NCI-H526 (cell line): ENCODE measurements around the gene ARHGEF7.
"Not testable (repeated sequence)": the region's sequence is repeated elsewhere in the genome, so short reads cannot be mapped to it uniquely, and the experiment has no call there.

Experiments
- DNase-seq, 2 experiments: peaks; one replicate each; lab custom pipeline; 2025; lab: John Stamatoyannopoulos, UW

ARHGEF7 gene

GRCh38 chr13:111115061-111115964 lies at the start of gene ARHGEF7:
TSS of gene ARHGEF7 (plus strand) at chr13:111115310. CDS start at chr13:111115527, 217 bp downstream.
- peak in 1 of 2 experiments; percentile 80 for DNase-seq

DNA sequence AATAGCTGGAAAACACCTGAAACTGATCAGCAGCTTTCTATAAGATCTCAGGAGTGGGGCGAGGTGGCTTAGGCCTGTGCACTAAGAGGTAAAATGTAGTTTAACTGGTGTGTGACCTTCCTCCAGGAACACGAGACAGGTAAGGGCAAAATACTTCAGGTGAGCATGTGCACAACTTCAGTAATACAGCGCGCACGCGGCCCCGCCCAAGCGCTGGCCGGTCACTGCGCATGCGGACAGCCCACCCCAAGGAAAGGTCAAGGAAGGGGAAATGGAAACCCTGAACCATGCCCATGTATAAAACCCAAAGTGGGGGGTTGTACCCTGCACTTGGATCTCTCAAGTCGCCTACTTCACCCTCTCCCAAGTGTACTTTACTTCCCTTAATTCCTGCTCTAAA lies 49.4 kb upstream of the ARHGEF7 start:
- DNase-seq = no peak

- DNase-seq = no peak
These were observed 48.6 kb upstream of the ARHGEF7 start for GRCh38 chr13:111066544-111066943.

- no peak for DNase-seq
These were observed 47.1 kb upstream of the ARHGEF7 start for GRCh38 chr13:111068009-111068350.

GRCh38 chr13:111071120-111071519 lies 44.0 kb upstream of the ARHGEF7 start:
- DNase-seq = peak in 1 of 2 experiments; percentile 37

DNA sequence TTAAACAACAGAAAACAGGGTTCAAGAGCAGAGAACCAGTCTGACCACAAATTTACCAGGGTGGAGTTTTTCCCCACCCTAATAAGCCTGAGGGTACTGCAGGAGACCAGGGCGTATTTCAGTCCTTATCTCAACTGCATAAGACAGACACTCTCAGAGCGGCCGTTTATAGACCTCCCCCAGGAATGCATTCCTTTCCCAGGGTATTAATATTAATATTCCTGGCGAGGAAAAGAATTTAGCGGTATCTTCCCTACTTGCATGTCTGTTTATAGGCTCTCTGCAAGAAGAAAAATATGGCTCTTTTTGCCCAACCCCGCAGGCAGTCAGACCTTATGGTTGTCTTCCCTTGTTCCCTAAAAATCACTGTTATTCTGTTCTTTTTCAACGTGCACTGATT lies 43.6 kb upstream of the ARHGEF7 start:
- DNase-seq = not testable (repeated sequence)

DNA sequence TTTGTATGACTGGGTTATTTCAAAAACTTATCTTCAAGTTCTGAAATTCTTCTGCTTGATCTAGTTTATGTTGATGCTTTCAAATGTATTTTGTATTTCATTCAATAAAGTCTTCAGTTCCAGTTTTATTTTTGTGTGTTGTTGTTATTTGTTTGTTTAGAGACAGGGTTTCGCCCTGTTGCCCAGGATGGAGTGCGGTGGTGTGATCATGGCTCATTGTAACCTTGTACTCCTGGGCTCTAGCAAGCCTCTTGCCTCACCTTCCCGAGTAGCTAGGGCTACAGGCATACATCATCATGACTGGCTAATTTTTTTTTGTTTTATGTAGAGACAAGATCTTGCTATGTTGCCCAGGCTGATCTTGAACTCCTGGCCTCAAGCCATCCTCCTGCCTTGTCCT lies 40.3 kb upstream of the ARHGEF7 start:
- DNase-seq = no peak

DNA sequence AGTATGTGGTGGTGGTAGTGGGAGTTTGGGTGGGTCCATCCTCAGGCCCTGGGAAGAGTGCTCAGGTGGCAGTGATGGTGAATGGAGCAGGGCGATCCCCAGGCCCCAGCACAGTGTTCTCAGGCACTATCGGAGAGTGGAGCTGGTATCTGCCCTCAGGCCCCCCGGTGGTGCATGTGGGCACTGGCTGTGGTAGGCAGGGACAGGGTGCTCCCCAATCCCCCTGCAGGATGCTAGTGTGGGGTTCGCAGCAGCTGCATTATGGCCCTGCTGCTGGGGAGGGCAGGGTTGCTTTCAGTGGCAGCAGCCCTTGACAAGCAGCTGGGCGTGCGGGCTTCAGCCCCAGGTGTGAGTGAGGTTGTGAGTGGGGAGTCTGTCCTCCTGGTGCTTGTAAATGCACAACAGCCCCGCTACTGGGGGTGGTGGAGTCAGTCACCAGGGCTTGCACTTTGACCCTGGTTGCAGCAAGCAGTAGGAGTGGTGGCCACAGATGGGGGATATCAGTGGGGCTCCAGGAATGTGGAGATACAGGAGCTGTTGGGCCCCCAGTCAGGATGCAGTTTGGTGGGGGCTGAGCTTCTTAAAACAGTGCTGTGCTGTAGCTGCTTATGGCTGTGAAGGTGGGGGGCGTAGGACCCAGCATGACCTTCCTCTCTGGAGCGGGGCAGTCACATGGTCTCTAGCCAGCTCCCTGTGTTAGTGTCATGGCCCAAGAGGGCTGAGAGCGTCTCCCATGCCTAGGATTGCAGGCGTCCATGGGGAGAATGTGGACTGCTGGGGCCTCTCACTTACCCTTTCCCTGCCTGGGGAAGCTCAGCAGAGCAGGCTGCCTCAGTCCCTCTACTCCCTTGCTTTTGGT lies 38.7 kb upstream of the ARHGEF7 start:
- no peak for DNase-seq

DNA sequence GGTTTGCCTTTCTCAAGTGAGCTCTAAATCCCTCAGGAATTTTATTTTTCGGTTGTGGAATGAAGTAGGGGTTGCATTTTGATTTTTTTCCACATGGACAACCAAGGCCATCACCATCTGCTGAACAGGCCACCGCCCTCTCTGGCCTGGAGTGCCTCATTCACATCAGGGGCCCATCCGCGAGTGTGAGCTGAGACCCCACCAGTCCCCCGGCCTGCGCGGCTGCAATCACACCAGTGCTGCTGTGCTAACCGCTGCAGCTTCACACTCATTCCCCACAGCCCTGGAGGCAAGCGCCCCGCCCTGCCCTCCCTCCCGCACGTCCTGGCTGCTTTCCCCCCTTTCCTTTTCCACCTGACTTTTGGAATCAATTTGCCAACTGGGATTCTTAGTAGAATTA lies 35.7 kb upstream of the ARHGEF7 start:
- no peak for DNase-seq

DNA sequence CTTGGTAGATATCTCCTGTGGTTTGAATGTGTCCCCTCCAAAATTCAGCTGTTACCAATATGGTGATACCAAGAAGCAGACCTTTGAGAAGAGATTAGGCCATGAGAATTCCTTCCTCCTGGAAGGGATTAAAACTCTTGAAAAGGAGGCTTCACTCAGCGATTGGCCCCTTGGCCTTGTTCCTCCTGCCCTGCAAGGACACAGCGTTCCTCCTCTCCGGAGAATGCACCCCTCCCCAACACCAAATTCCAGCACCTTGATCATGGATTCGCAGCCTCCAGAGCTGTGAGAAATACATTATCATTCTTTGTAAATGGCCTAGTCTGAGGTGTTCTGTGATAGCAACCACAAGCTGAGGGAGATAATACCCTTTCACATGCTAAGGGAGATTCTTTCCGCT lies 34.5 kb upstream of the ARHGEF7 start:
- DNase-seq = no peak

- no peak for DNase-seq
These were observed 32.9 kb upstream of the ARHGEF7 start for GRCh38 chr13:111082240-111082639.

DNA sequence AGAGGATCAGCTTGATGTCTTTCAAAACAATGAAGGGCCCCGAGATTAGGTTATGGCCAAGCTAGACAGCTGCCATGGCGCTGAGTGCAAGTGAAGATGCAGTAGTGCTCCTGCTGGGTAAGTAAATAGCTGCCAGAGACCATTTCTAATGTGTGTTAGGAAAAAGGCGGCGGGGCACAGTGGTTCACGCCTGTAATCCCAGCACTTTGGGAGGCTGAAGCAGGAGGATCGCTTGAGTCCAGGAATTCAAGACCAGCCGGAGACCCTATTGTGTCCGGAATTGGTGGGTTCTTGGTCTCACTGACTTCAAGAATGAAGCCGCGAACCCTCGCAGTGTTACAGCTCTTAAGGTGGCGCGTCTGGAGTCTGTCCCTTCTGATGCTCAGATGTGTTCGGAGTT lies 32.3 kb upstream of the ARHGEF7 start:
- not testable (repeated sequence) for DNase-seq

- not testable (repeated sequence) for DNase-seq
These were observed 31.4 kb upstream of the ARHGEF7 start for GRCh38 chr13:111083693-111084092.

DNA sequence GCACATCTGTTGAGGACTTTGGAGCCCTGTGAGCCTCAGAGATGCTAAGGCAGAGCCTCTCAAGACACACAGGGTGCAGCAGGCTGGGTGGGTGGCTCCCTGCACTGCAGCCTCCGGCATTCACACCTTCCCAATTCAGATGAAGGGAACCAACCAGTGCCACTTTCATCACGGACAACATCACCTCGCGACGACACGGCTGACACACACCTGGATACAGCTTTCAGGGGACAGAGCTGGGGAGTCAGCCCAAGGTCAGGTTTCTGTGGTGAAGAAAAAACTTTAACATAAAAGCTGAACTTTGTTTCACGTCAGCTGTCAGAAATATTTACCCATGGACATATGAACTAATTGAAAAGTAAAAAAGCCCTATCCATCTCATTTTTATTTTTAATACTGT lies 24.9 kb upstream of the ARHGEF7 start:
- no peak for DNase-seq

GRCh38 chr13:111092685-111093084 lies 22.4 kb upstream of the ARHGEF7 start:
- no peak for DNase-seq

DNA sequence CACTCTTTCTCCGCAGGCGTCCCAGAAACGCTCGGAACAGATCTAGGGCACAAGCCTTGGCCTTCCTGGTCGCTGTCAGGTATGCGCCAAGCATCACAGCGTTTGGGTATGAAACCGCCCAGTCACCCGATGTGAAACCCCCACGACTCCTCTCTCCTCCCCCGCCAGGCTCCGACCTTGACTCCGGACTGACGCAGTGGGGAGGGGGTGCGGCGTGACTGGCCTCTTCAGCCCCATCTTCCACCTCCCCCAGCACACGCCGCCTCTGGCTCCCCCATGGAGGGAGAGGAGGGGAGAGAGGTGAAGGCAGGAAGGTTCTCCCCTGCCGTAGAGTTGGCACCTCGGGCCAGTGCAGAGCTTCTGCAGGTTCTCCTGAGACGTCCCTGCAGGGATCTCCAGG lies 22.0 kb upstream of the ARHGEF7 start:
- DNase-seq = no peak

DNA sequence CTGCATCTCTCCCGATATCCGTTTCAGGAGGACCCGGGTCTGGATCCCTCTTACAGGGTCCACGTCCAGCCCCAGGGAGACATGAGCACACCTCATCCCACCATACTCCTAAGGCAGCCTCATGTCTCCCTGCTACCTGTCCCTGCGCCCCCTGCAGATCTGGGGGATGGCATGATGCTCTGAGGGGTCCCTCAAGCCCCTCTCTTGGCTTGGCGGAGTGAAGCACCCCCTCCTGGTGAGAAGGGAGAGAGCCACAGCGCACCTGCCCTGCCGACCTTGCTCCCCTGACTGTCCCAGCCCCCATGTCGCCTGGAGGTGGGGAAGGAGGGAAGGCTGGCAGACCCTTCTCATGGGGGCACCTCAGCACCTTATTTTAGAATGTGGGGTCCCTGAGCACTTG lies 21.5 kb upstream of the ARHGEF7 start:
- no peak for DNase-seq

DNA sequence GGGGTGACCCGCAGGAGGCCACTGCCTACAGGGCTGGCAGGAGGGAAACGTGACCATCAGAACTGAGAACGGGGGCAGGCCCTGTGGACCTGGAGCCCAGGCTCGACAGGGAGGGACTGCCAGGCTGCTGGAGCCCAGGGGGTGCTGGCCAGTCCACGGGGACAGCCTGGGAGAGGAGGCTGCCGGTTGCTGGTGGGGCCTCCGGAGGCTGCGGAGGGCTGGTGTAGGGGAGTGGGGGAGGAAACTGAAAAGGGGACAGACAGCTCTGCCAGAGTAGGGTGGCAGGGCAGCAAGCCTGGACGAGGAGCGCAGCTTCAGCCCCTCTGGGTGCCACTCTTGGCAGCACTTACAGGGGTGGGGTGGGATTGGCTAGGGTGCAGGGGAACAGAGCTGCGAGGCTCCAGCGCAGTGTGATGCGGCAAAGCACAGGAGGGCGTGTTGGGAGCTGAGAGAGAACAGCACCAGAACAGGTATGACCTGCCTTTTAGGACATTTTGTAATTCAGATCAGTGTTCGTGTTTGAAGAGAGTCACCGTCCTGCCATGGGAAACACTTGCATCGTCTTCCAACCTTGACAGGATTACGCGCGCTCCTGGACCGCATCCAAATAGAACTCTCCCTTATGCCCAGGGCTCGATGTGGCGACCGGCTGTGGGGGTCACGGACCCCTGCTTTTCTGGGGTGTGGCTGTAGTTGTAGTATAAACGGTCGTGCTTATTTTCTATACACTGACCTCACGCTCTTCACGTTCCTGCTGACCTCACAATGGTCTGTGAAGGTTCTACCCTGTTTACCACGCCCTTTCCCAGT lies 19.9 kb upstream of the ARHGEF7 start:
- peak in 1 of 2 experiments; percentile 42 for DNase-seq

GRCh38 chr13:111095911-111096501 lies 19.1 kb upstream of the ARHGEF7 start:
- no peak for DNase-seq

GRCh38 chr13:111099290-111099689 lies 15.8 kb upstream of the ARHGEF7 start:
- no peak for DNase-seq

DNA sequence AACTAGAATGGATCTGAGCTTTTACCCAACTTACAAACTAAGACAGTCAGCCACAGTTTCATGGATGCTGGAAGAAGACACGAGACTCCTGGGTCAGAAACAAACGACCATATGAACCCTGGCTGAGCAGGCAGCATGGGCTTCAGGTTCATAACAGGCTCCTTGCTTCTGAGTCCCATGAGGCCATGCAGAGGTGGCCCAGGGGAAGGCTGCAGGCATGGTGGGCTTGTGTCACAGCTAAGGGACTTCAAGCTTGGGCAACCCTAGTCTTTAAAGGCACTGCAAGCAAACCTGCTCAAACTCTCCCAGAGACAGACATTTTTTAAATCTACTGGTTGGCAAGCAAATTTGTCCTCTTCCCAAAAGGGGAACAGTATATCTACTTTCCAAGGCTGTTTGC lies 5.1 kb upstream of the ARHGEF7 start:
- no peak for DNase-seq
